Type B pancreatic cell (in vitro differentiated cells): Measurements from ENCODE around the gene TENM4. TPM values are rescaled to one million over a fixed set of nuclear protein-coding genes. Genes with fewer than 3 reads are reported as not detected.

ENCODE experiments used
- DNase-seq: peaks from one replicate; pipeline ENCODE4 v3.0.0; 2021; ENCODE audit warnings: mixed read lengths; ENCODE audit not compliant: unreplicated experiment; ENCODE audit errors: extremely low spot score
- H3K27ac Mint-ChIP-seq: 2 replicates; pipeline ENCODE4 v1.8.0; 2021; ENCODE audit warnings: mild to moderate bottlenecking, mixed read lengths
- H3K27me3 Mint-ChIP-seq: 2 replicates; pipeline ENCODE4 v1.8.0; 2021; ENCODE audit warnings: mixed read lengths
- H3K36me3 Mint-ChIP-seq: 2 replicates; pipeline ENCODE4 v1.8.0; 2021; ENCODE audit warnings: mixed read lengths
- H3K4me1 Mint-ChIP-seq: one replicate; pipeline ENCODE4 v1.8.0; 2021; ENCODE audit warnings: mixed read lengths; ENCODE audit not compliant: unreplicated experiment
- H3K4me3 Mint-ChIP-seq: 2 replicates; pipeline ENCODE4 v1.8.0; 2021; ENCODE audit warnings: mild to moderate bottlenecking, mixed read lengths
- H3K9me3 Mint-ChIP-seq: 2 replicates; pipeline ENCODE4 v1.8.0; 2021; ENCODE audit warnings: mixed read lengths
- CTCF ChIP-seq: fragments of 200-600 bp; sonication (generic); conservative IDR thresholded peaks from 2 replicates; pipeline ENCODE4 v1.5.0; 2021; ENCODE audit warnings: antibody characterized with exemption, mild to moderate bottlenecking
- total RNA-seq: library from RNA; stranded (reverse); gene quantifications from 2 replicates; pipeline ENCODE4 v1.2.1, GENCODE V29; 2021; ENCODE audit warnings: low replicate concordance

TENM4 gene
- total RNA-seq, 1 donor from 2014 or later, result 156 TPM

GRCh38 chr11:78808923-78809322 lies 631.9 kb downstream of the TENM4 start:
- no peak for DNase-seq
- no peak for TF ChIP-seq CTCF
- peaks cover 43% of the 10 kb centered on the region for H3K4me1 Mint-ChIP-seq
- no peaks in the 10 kb centered on the region for H3K27me3 Mint-ChIP-seq
- peak overlapping the region; percentile 78 for H3K27ac Mint-ChIP-seq
- H3K36me3 Mint-ChIP-seq, result peaks cover 21% of the 10 kb centered on the region
- H3K4me3 Mint-ChIP-seq, result peak overlapping the region; percentile 31
- H3K9me3 Mint-ChIP-seq, result no peaks in the 10 kb centered on the region

- H3K36me3 Mint-ChIP-seq, result peaks cover 17% of the 10 kb centered on the region
- no peak overlapping the region for H3K27ac Mint-ChIP-seq
Measured at GRCh38 chr11:78807351-78807750, 633.5 kb downstream of the TENM4 start.

DNA sequence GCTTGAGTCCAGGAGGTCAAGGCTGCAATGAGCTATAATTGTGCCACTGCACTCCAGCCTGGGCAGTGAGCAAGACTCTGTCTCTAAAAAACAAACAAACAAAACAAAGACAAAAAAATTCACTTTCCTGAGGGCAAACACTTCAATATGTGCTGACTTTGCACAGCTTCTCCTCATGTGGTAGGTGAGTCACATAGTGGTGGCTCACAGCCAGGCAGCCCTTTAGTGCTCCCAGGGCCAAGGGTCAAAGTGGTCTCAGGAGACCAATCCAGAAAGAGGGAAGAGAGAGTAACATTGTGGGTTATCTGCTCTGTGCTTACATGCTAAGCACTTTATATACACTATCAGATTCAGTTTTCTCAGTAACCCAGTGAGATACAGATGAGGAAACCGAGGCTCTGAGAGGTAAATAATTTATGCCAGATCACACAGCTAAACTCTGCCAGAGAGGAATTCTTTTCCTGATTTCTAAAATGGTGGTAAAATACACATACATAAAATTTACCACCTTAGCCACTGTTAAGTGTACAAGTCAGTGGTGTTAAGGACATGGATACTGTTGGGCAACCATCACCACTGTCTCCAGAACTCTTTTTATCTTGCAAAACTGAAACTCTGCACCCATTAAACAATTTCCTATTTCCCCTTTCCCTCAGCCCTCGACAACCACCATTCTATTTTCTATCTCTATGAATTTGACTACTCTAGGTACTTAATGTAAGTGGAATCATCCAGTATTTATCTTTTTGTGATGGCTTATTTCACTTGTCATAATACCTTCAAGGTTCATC lies 634.4 kb downstream of the TENM4 start:
- TF ChIP-seq CTCF, result no peak
- Mint-ChIP-seq H3K4me1 (peaks cover 39% of the 10 kb centered on the region), H3K4me3 (no peak overlapping the region), H3K27me3 (no peaks in the 10 kb centered on the region), H3K27ac (no peak overlapping the region), H3K9me3 (no peaks in the 10 kb centered on the region), H3K36me3 (peaks cover 19% of the 10 kb centered on the region)
- no peak for DNase-seq

More at GRCh38 chr11:78807351-78807750, 633.5 kb downstream of the TENM4 start:
- peaks cover 31% of the 10 kb centered on the region for H3K4me1 Mint-ChIP-seq
- no peaks in the 10 kb centered on the region for H3K9me3 Mint-ChIP-seq
- TF ChIP-seq CTCF, result no peak
- H3K27me3 Mint-ChIP-seq, result no peaks in the 10 kb centered on the region
- no peak overlapping the region for H3K4me3 Mint-ChIP-seq
- DNase-seq, result no peak

DNA sequence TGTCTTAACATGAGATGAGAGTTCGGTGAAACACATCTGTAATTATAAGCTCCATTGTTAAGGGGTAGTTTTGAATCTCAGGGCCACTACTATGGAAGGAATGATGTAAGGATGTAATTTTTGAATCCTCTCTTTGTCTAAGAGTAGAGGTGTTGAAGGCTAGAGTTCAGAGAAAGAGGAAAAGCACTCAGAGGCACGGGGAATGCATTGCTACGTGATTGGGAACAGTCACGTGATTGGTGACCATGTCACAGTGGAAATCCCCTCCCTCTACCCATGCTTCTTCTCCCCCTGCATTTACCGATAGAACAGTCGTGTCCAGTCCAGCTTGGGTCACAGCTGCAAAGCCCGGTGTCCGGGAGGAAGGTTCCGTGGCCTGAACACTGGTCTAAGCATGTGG lies 635.8 kb downstream of the TENM4 start:
- DNase-seq, result no peak
- peaks cover 41% of the 10 kb centered on the region for H3K4me1 Mint-ChIP-seq
- H3K9me3 Mint-ChIP-seq, result no peaks in the 10 kb centered on the region
- peaks cover 21% of the 10 kb centered on the region for H3K36me3 Mint-ChIP-seq
- H3K27me3 Mint-ChIP-seq, result no peaks in the 10 kb centered on the region
- no peak overlapping the region for H3K27ac Mint-ChIP-seq
- no peak for TF ChIP-seq CTCF
- H3K4me3 Mint-ChIP-seq, result no peak overlapping the region

GRCh38 chr11:78803995-78804394 lies 636.8 kb downstream of the TENM4 start:
- no peak for DNase-seq
- Mint-ChIP-seq H3K9me3 (no peaks in the 10 kb centered on the region), H3K27ac (no peak overlapping the region), H3K27me3 (no peaks in the 10 kb centered on the region), H3K4me3 (no peak overlapping the region), H3K36me3 (peaks cover 24% of the 10 kb centered on the region), H3K4me1 (peaks cover 38% of the 10 kb centered on the region)
- no peak for TF ChIP-seq CTCF
